IMR-90 (cell line): ENCODE results near the gene RIPK3. TPM values are rescaled to one million over a fixed set of nuclear protein-coding genes. Genes with fewer than 3 reads are reported as not detected.
"Not testable (repeated sequence)": the region's sequence is repeated elsewhere in the genome, so short reads cannot be mapped to it uniquely, and the experiment has no call there.

Experiments used
- ATAC-seq: fragments of 200-7000 bp; cut with Tn5 transposase; 2 replicates; pipeline ENCODE4 v1.9.1; 2020; ENCODE audit warnings: low read depth, mild to moderate bottlenecking, moderate library complexity
- BruUV-seq: library from RNA; stranded (reverse); fragments of 400-500 nt; replicated peaks from 2 replicates; lab custom pipeline; 2021; lab: Mats Ljungman, UMichigan
- CTCF ChIA-PET: fragments of 300-600 bp; formaldehyde crosslinking; extraction: SDS; loops from one replicate; lab custom pipeline; 2021; ENCODE audit warnings: antibody characterized with exemption; lab: Yijun Ruan, JAX
- POLR2A ChIA-PET: fragments of 300-600 bp; sonication (Branson Sonifier 250); formaldehyde crosslinking; loops from one replicate; lab custom pipeline; 2022; ENCODE audit warnings: antibody characterized with exemption; ENCODE audit not compliant: unreplicated experiment; lab: Charles Lee
- DNase-seq: peaks from one replicate; pipeline ENCODE4 v3.0.0; 2013
- H2AFZ ChIP-seq: replicated peaks from 2 replicates; pipeline ENCODE3; 2013; ENCODE audit warnings: low read length, mild to moderate bottlenecking; ENCODE audit not compliant: poor library complexity
- H2AK5ac ChIP-seq: 2 replicates; pipeline ENCODE4 v1.6.1; 2013; ENCODE audit warnings: low read depth, low read length, inconsistent platforms
- H2AK9ac ChIP-seq: replicated peaks from 2 replicates; pipeline ENCODE3; 2013; ENCODE audit warnings: mild to moderate bottlenecking, low read depth, low read length, moderate library complexity; ENCODE audit not compliant: poor library complexity
- H2BK120ac ChIP-seq: 2 replicates; pipeline ENCODE4 v1.6.1; 2013; ENCODE audit warnings: low read depth, low read length, inconsistent platforms
- H2BK15ac ChIP-seq: 3 replicates; pipeline ENCODE4 v1.6.1; 2013; ENCODE audit warnings: low read depth, low read length, inconsistent platforms
- H2BK20ac ChIP-seq: 2 replicates; pipeline ENCODE4 v1.6.1; 2013; ENCODE audit warnings: low read depth, mild to moderate bottlenecking, inconsistent platforms, low read length, moderate library complexity
- H2BK5ac ChIP-seq: 2 replicates; pipeline ENCODE4 v1.6.1; 2013; ENCODE audit warnings: mild to moderate bottlenecking, low read depth, low read length, inconsistent platforms; ENCODE audit not compliant: poor library complexity, severe bottlenecking
- H3K14ac ChIP-seq: replicated peaks from 2 replicates; pipeline ENCODE4 v1.6.1; 2013; ENCODE audit warnings: low read depth, low read length, inconsistent platforms
- H3K18ac ChIP-seq: 2 replicates; pipeline ENCODE4 v1.6.1; 2013; ENCODE audit warnings: low read depth, low read length, control low read depth
- H3K23ac ChIP-seq: 2 replicates; pipeline ENCODE4 v1.6.1; 2013; ENCODE audit warnings: low read depth, low read length, inconsistent platforms
- H3K27ac ChIP-seq: 2 replicates; pipeline ENCODE4 v1.5.1; 2013; ENCODE audit warnings: mild to moderate bottlenecking, control low read depth, low read length; ENCODE audit not compliant: insufficient read depth
- H3K27me3 ChIP-seq: 2 replicates; pipeline ENCODE4 v1.6.1; 2013; ENCODE audit warnings: low read length; ENCODE audit not compliant: control insufficient read depth, insufficient read depth
- H3K36me3 ChIP-seq: 2 replicates; pipeline ENCODE4 v1.6.1; 2013; ENCODE audit warnings: low read length, mixed read lengths; ENCODE audit not compliant: control insufficient read depth, insufficient read depth
- H3K4ac ChIP-seq: 2 replicates; pipeline ENCODE4 v1.6.1; 2013; ENCODE audit warnings: low read depth, low read length, inconsistent platforms
- H3K4me1 ChIP-seq: 2 replicates; pipeline ENCODE4 v1.6.1; 2013; ENCODE audit warnings: low read length, mixed read lengths; ENCODE audit not compliant: control insufficient read depth, insufficient read depth
- H3K4me2 ChIP-seq: 2 replicates; pipeline ENCODE4 v1.6.1; 2013; ENCODE audit warnings: low read depth, mild to moderate bottlenecking, control low read depth, low read length, moderate library complexity
- H3K4me3 ChIP-seq: 2 replicates; pipeline ENCODE4 v1.5.1; 2013; ENCODE audit warnings: low read depth, mild to moderate bottlenecking, control low read depth, low read length, moderate library complexity; ENCODE audit not compliant: insufficient read depth
- H3K56ac ChIP-seq: 2 replicates; pipeline ENCODE4 v1.6.1; 2013; ENCODE audit warnings: low read length, inconsistent platforms; ENCODE audit not compliant: insufficient read depth; ENCODE audit errors: extremely low read depth
- H3K79me1 ChIP-seq, 2 experiments: 2 replicates each; pipeline ENCODE4 v1.6.1; 2013; ENCODE audit warnings: low read length in 2 of 2, inconsistent platforms in 1 of 2, low read depth in 1 of 2
- H3K9ac ChIP-seq: 2 replicates; pipeline ENCODE4 v1.6.1; 2013; ENCODE audit warnings: low read depth, low read length, control low read depth
- H3K9me1 ChIP-seq: 2 replicates; pipeline ENCODE4 v1.6.1; 2013; ENCODE audit warnings: low read length, inconsistent platforms; ENCODE audit not compliant: insufficient read depth
- H3K9me3 ChIP-seq: 2 replicates; pipeline ENCODE4 v1.6.1; 2013; ENCODE audit warnings: low read length; ENCODE audit not compliant: control insufficient read depth, insufficient read depth
- H4K20me1 ChIP-seq: 2 replicates; pipeline ENCODE4 v1.6.1; 2013; ENCODE audit warnings: low read length, inconsistent platforms; ENCODE audit not compliant: insufficient read depth
- H4K5ac ChIP-seq: 2 replicates; pipeline ENCODE4 v1.6.1; 2013; ENCODE audit warnings: mild to moderate bottlenecking, low read depth, low read length, control low read depth
- H4K8ac ChIP-seq, 2 experiments: 2 replicates each; pipeline ENCODE4 v1.6.1; 2013; ENCODE audit warnings: low read depth in 2 of 2, low read length in 2 of 2, control low read depth in 1 of 2, inconsistent platforms in 1 of 2
- H4K91ac ChIP-seq: 2 replicates; pipeline ENCODE4 v1.6.1; 2013; ENCODE audit warnings: low read depth, low read length, inconsistent platforms; ENCODE audit not compliant: insufficient read depth
- CHD1 ChIP-seq: IDR thresholded peaks from 2 replicates; pipeline ENCODE4 v1.6.1; 2012; ENCODE audit warnings: low read depth, low read length, improper control_type of control experiment
- FOS ChIP-seq: fragments of 150-350 bp; IDR thresholded peaks from 2 replicates; pipeline ENCODE4 v1.6.1; 2016; ENCODE audit warnings: low read depth, low read length
- MXI1 ChIP-seq: IDR thresholded peaks from 2 replicates; pipeline ENCODE4 v1.6.1; 2012; ENCODE audit warnings: low read depth, mild to moderate bottlenecking, low read length, moderate library complexity, borderline replicate concordance
- RAD21 ChIP-seq: IDR thresholded peaks from 2 replicates; pipeline ENCODE4 v1.6.1; 2012; ENCODE audit warnings: low read length, improper control_type of control experiment
- RCOR1 ChIP-seq: IDR thresholded peaks from 2 replicates; pipeline ENCODE4 v1.6.1; 2012; ENCODE audit warnings: mild to moderate bottlenecking, low read length, improper control_type of control experiment; ENCODE audit not compliant: insufficient replicate concordance
- WGBS, 2 experiments: methylation state at CpG; one replicate each; pipeline versions ENCODE4 v1.1.5 to v1.1.7; 2013; ENCODE audit warnings: missing lambda C conversion rate in 2 of 2; ENCODE audit not compliant: insufficient read length in 1 of 2; ENCODE audit errors: extremely low coverage in 2 of 2; 5-methylcytosine and 5-hydroxymethylcytosine counted together
- dilution Hi-C: fragments of 300-500 bp; cut with HindIII; formaldehyde crosslinking; loops from one replicate; pipeline ENCODE4 v1.14.3; 2018; ENCODE audit warnings: low sequenced_read_pairs; ENCODE audit not compliant: unreplicated experiment
- in situ Hi-C: fragments of 300-500 bp; cut with MboI; formaldehyde crosslinking; loops from 3 replicates; pipeline ENCODE4 v1.14.3; 2019; ENCODE audit warnings: low sequenced_read_pairs, inconsistent platforms, mixed read lengths
- intact Hi-C: fragments of 100-400 bp; cut with micrococcal nuclease; formaldehyde crosslinking; loops from 2 replicates; pipeline ENCODE4 v1.10.0; 2022
- polyA plus RNA-seq, 3 experiments: library from polyadenylated mRNA; depleted of rRNA; stranded (reverse); fragments of >200 nt; gene quantifications; 2 replicates each; pipeline ENCODE4 v1.2.3, GENCODE V29; 2012; ENCODE audit warnings: low replicate concordance in 1 of 3
- total RNA-seq: library from RNA; depleted of rRNA; stranded (reverse); fragments of >200 nt; gene quantifications from 2 replicates; pipeline ENCODE4 v1.2.3, GENCODE V29; 2012

The RIPK3 gene
- total and polyA plus RNA-seq, 2 of the 4 experiments (the other 2 are of a cell fraction): 0.09 TPM; not detected in 1

- Histone ChIP-seq H2AK9ac (peak overlapping the region; percentile 25), H3K18ac (no peak overlapping the region), H3K14ac (no peak overlapping the region), H3K9me1 (peaks cover 13% of the 10 kb centered on the region), H3K23ac (no peak overlapping the region), H3K4me1 (peaks cover 6% of the 10 kb centered on the region; the same call in 1 of the 2 replicates), H2BK120ac (no peak overlapping the region), H3K27ac (no peak overlapping the region), H4K8ac (no peak overlapping the region), H3K79me1 (peaks cover 6 to 26% of the 10 kb centered on the region in 2 experiments; a peak in 3 of 4 replicates), H3K4me3 (no peak overlapping the region), H3K4me2 (no peak overlapping the region), H4K91ac (no peak overlapping the region), H3K36me3 (peaks cover 71% of the 10 kb centered on the region), H2BK15ac (no peak overlapping the region), H2AK5ac (no peak overlapping the region), H4K5ac (no peak overlapping the region), H3K56ac (no peak overlapping the region), H3K27me3 (no peaks in the 10 kb centered on the region), H2BK20ac (no peak overlapping the region), H2BK5ac (no peak overlapping the region), H3K9ac (no peak overlapping the region), H4K20me1 (peaks cover 4% of the 10 kb centered on the region; the same call in 1 of the 2 replicates), H3K4ac (no peak overlapping the region), H2AFZ (no peak overlapping the region), H3K9me3 (no peaks in the 10 kb centered on the region)
- intact Hi-C loops (no loop called here), in situ Hi-C loops (no loop called here), dilution Hi-C loops (no loop called here)
- 100% methylated on average over 2 of the region's 12 CpGs; no CpG with 5 or more reads in 1 of the 2 experiments for WGBS, 2 experiments
- TF ChIP-seq MXI1 (no peak), CHD1 (no peak), FOS (no peak), RCOR1 (no peak), RAD21 (no peak)
- ChIA-PET POLR2A (no interaction called here), CTCF (interaction anchor here (1.5 kb wide), 1 partner anchor 40 kb away, joined by 8 read pairs; no protein-coding TSS in a partner anchor)
- BruUV-seq: no TSS peak
- no peak for ATAC-seq
- DNase-seq: no peak
Measured at GRCh38 chr14:24372701-24373416, 33.1 kb upstream of the RIPK3 start.

GRCh38 chr14:24371605-24372004, 31.8 kb upstream of the RIPK3 start:
- H3K27me3 ChIP-seq, H2BK5ac ChIP-seq, H3K9me1 ChIP-seq, H4K20me1 ChIP-seq, H3K23ac ChIP-seq, H3K4me1 ChIP-seq, H4K91ac ChIP-seq, ATAC-seq, H2BK15ac ChIP-seq, in situ Hi-C loops, H4K8ac ChIP-seq, H3K56ac ChIP-seq, H2AK9ac ChIP-seq, H4K5ac ChIP-seq, H2BK20ac ChIP-seq, H3K27ac ChIP-seq, H3K4ac ChIP-seq, H2BK120ac ChIP-seq, H2AFZ ChIP-seq, H3K14ac ChIP-seq, H3K4me3 ChIP-seq, BruUV-seq, H3K9ac ChIP-seq, dilution Hi-C loops, H2AK5ac ChIP-seq, DNase-seq, H3K4me2 ChIP-seq, H3K9me3 ChIP-seq, intact Hi-C loops, H3K18ac ChIP-seq: not testable (repeated sequence)
- no CpG with 5 or more reads among the region's 3 CpGs for WGBS, 2 experiments
- ChIA-PET CTCF (interaction anchor here (1.1 to 1.3 kb wide), 2 partner anchors 47 to 65 kb away, joined by 3 to 4 read pairs; no protein-coding TSS in a partner anchor), POLR2A (interaction anchor here (0.7 kb wide), 1 partner anchor 38 kb away, joined by 4 read pairs; no protein-coding TSS in a partner anchor)
- H3K79me1 ChIP-seq: peaks cover 6 to 28% of the 10 kb centered on the region in 2 experiments; a peak in 3 of 4 replicates
- H3K36me3 ChIP-seq: peaks cover 58% of the 10 kb centered on the region
